GM12878 (cell line): ENCODE results near the gene CCDC181. TPM values are rescaled to one million over a fixed set of nuclear protein-coding genes. Genes with fewer than 3 reads are reported as not detected.

Source experiments
- ATAC-seq: fragments of 200-7000 bp; cut with Tn5 transposase; 3 replicates; pipeline ENCODE4 v1.9.1; 2020; ENCODE audit warnings: mild to moderate bottlenecking, moderate library complexity
- BruUV-seq: library from RNA; stranded (reverse); fragments of 400-500 nt; replicated peaks from 2 replicates; lab custom pipeline; 2021; lab: Mats Ljungman, UMichigan
- CTCF ChIA-PET: fragments of 300-600 bp; sonication (Branson Sonifier 250); formaldehyde crosslinking; extraction: SDS; loops from one replicate; lab custom pipeline; 2021; ENCODE audit warnings: inconsistent platforms; lab: Yijun Ruan, JAX
- POLR2A ChIA-PET: fragments of 350-600 bp; formaldehyde crosslinking; extraction: SDS; loops from one replicate; lab custom pipeline; 2021; ENCODE audit warnings: inconsistent platforms; lab: Charles Lee
- RAD21 ChIA-PET: fragments of 300-600 bp; sonication (Branson Sonifier 250); formaldehyde crosslinking; loops from one replicate; lab custom pipeline; 2023; ENCODE audit warnings: antibody characterized with exemption; ENCODE audit not compliant: unreplicated experiment; lab: Charles Lee
- SMC1A ChIA-PET: fragments of 300-600 bp; sonication (Branson Sonifier 250); formaldehyde crosslinking; loops from one replicate; lab custom pipeline; 2023; ENCODE audit not compliant: unreplicated experiment, uncharacterized antibody; lab: Charles Lee
- DNase-seq: peaks from one replicate; pipeline ENCODE4 v3.0.0-alpha.2; 2011; ENCODE audit warnings: low read depth, low spot score
- FAIRE-seq: peaks from 3 replicates; lab custom pipeline; 2011; peaks lifted over from hg19 to GRCh38; lab: Jason Lieb, UNC
- H2AFZ ChIP-seq: 2 replicates; pipeline ENCODE4 v1.6.0; 2011; ENCODE audit warnings: low read depth, low read length, control low read depth; ENCODE audit not compliant: control insufficient read depth
- H3K27ac ChIP-seq: 2 replicates; pipeline ENCODE4 v1.5.1; 2011; ENCODE audit warnings: control low read depth; ENCODE audit not compliant: control insufficient read depth, insufficient read depth
- H3K27me3 ChIP-seq, 2 experiments: replicated peaks in 1 of 2; 2 replicates each; pipeline versions ENCODE4 v1.6.0 to v1.6.1; 2011; ENCODE audit warnings: low read length in 1 of 2; ENCODE audit not compliant: control insufficient read depth in 2 of 2, insufficient read depth in 2 of 2
- H3K36me3 ChIP-seq, 2 experiments: 2 replicates each; pipeline ENCODE4 v1.5.1; 2011; ENCODE audit warnings: low read length in 1 of 2; ENCODE audit not compliant: control insufficient read depth in 2 of 2, insufficient read depth in 2 of 2
- H3K4me1 ChIP-seq: 2 replicates; pipeline ENCODE4 v1.6.1; 2011; ENCODE audit warnings: mild to moderate bottlenecking, low read length, moderate library complexity, mixed read lengths; ENCODE audit not compliant: control insufficient read depth, insufficient read depth
- H3K4me2 ChIP-seq: 2 replicates; pipeline ENCODE4 v1.6.0; 2011; ENCODE audit warnings: control low read depth; ENCODE audit not compliant: control insufficient read depth, insufficient read depth
- H3K4me3 ChIP-seq: fragments of 200-600 bp; sonication (generic); 2 replicates; pipeline ENCODE4 v1.5.1; 2016
- H3K79me2 ChIP-seq: 2 replicates; pipeline ENCODE4 v1.6.0; 2011; ENCODE audit warnings: low read length; ENCODE audit not compliant: control insufficient read depth, insufficient read depth
- H3K9ac ChIP-seq: 2 replicates; pipeline ENCODE4 v1.8.0; 2011; ENCODE audit warnings: low read length, control low read depth, mixed read lengths; ENCODE audit not compliant: control insufficient read depth, insufficient read depth
- H3K9me3 ChIP-seq: replicated peaks from 3 replicates; pipeline ENCODE4 v1.5.1; 2011; ENCODE audit warnings: mild to moderate bottlenecking, low read length; ENCODE audit not compliant: control insufficient read depth, insufficient read depth
- H4K20me1 ChIP-seq: 2 replicates; pipeline ENCODE4 v1.6.0; 2011; ENCODE audit not compliant: control insufficient read depth, insufficient read depth
- BMI1 ChIP-seq: fragments of 450-650 bp; IDR thresholded peaks from 2 replicates; pipeline ENCODE4 v1.6.1; 2016; ENCODE audit warnings: mild to moderate bottlenecking, moderate library complexity, borderline replicate concordance
- CBX3 ChIP-seq: fragments of 200-600 bp; sonication (generic); IDR thresholded peaks from 2 replicates; pipeline ENCODE4 v1.6.1; 2016; ENCODE audit warnings: low read depth, borderline replicate concordance
- CHD2 ChIP-seq: IDR thresholded peaks from 2 replicates; pipeline ENCODE4 v1.6.1; 2011; ENCODE audit warnings: low read depth, low read length, improper control_type of control experiment, borderline replicate concordance
- EP300 ChIP-seq, 2 experiments: fragments of 150-350 bp in 1 of 2; IDR thresholded peaks; 2 replicates each; pipeline ENCODE4 v1.6.1; 2011 to 2012; ENCODE audit warnings: low read depth in 2 of 2, low read length in 2 of 2, borderline replicate concordance in 1 of 2, improper control_type of control experiment in 1 of 2, inconsistent platforms in 1 of 2; ENCODE audit not compliant: control insufficient read depth in 1 of 2
- FOS ChIP-seq: IDR thresholded peaks from 3 replicates; pipeline ENCODE4 v1.6.1; 2011; ENCODE audit warnings: borderline replicate concordance; ENCODE audit not compliant: insufficient read length; ENCODE audit errors: extremely low read depth
- POLR2AphosphoS2 ChIP-seq: IDR thresholded peaks from 2 replicates; pipeline ENCODE4 v1.6.1; 2011; ENCODE audit warnings: low read depth, mild to moderate bottlenecking, low read length, improper control_type of control experiment, moderate library complexity
- RELA ChIP-seq: fragments of 450-650 bp; IDR thresholded peaks from 2 replicates; pipeline ENCODE4 v1.8.0; 2014; ENCODE audit warnings: borderline replicate concordance; ENCODE audit not compliant: partially characterized antibody
- SUPT20H ChIP-seq: IDR thresholded peaks from 2 replicates; pipeline ENCODE4 v1.6.1; 2011; ENCODE audit warnings: low read depth, mild to moderate bottlenecking, low read length, moderate library complexity, borderline replicate concordance; ENCODE audit not compliant: control insufficient read depth
- WGBS: methylation state at CpG from one replicate; pipeline ENCODE4 v1.1.6; 2016; ENCODE audit warnings: low lambda C conversion rate; ENCODE audit not compliant: insufficient replicate concordance, insufficient coverage; ENCODE audit errors: missing lambda C conversion rate; 5-methylcytosine and 5-hydroxymethylcytosine counted together
- in situ Hi-C: fragments of 300-500 bp; cut with MboI; formaldehyde crosslinking; loops from 9 replicates; pipeline ENCODE4 v1.14.3; 2018; ENCODE audit warnings: mixed read lengths
- intact Hi-C: fragments of 100-400 bp; cut with micrococcal nuclease; formaldehyde crosslinking; loops from one replicate; pipeline ENCODE4 v1.14.2; 2022; ENCODE audit not compliant: unreplicated experiment
- polyA plus RNA-seq, 11 experiments: library from polyadenylated mRNA; depleted of rRNA in 4 of 11; unstranded in 6 of 11; stranded (reverse) in 5 of 11; fragments of >200 nt; fragmentation: Nextera tagmentation in 4 of 11; fragmentation: Illumina TruSeq in 1 of 11; extraction: Ambion mirVana in 4 of 11; extraction: Trizol in 1 of 11; gene quantifications; 1 replicate in 1 of 11; 2 replicates in 10 of 11; pipeline versions ENCODE4 v1.2.1 to v1.2.3, GENCODE V29; 2011 to 2016; ENCODE audit warnings: inconsistent platforms in 2 of 11, missing spikeins in 2 of 11, low read depth in 1 of 11
- total RNA-seq, 4 experiments: library from RNA; depleted of rRNA in 3 of 4; stranded (reverse); fragments of >200 nt in 3 of 4; fragmentation: Illumina TruSeq in 1 of 4; extraction: Trizol in 1 of 4; gene quantifications; 2 replicates each; pipeline versions ENCODE4 v1.2.1 to v1.2.3, GENCODE V29; 2013 to 2021
- TF ChIP-seq, protein P1 (sequence below): IDR thresholded peaks from 2 replicates; pipeline ENCODE4 v1.6.1; 2012; ENCODE audit warnings: mild to moderate bottlenecking, low read depth, low read length

CCDC181 gene
- total and polyA plus RNA-seq, 10 of the 15 experiments (the other 5 are each of a cell fraction or from before 2014, with no cell fraction given): not detected

DNA sequence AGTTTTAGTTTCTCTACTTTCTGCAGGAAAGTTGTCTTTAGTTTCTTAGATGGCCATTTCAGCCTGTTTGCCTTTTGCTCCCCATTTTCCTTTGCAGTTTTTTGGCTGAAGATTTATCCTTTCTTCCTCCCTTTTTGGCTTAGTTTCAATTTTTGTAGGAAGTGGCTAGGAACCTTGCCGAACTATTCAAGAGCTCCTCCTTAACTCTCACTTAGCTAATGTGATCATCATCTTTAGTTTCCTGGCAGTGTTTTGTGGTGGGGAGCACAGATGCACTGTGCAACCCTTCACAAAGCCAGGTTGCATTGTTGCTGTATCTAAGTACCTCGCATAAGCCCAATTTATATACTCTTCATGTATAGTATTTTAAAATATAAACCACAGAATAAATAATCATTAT, 28.8 kb upstream of the CCDC181 start (continued):
- TF ChIP-seq, protein P1, sequence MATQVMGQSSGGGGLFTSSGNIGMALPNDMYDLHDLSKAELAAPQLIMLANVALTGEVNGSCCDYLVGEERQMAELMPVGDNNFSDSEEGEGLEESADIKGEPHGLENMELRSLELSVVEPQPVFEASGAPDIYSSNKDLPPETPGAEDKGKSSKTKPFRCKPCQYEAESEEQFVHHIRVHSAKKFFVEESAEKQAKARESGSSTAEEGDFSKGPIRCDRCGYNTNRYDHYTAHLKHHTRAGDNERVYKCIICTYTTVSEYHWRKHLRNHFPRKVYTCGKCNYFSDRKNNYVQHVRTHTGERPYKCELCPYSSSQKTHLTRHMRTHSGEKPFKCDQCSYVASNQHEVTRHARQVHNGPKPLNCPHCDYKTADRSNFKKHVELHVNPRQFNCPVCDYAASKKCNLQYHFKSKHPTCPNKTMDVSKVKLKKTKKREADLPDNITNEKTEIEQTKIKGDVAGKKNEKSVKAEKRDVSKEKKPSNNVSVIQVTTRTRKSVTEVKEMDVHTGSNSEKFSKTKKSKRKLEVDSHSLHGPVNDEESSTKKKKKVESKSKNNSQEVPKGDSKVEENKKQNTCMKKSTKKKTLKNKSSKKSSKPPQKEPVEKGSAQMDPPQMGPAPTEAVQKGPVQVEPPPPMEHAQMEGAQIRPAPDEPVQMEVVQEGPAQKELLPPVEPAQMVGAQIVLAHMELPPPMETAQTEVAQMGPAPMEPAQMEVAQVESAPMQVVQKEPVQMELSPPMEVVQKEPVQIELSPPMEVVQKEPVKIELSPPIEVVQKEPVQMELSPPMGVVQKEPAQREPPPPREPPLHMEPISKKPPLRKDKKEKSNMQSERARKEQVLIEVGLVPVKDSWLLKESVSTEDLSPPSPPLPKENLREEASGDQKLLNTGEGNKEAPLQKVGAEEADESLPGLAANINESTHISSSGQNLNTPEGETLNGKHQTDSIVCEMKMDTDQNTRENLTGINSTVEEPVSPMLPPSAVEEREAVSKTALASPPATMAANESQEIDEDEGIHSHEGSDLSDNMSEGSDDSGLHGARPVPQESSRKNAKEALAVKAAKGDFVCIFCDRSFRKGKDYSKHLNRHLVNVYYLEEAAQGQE: no peak
- no peak for TF ChIP-seq FOS
- no peak for TF ChIP-seq EP300 (IDR thresholded peaks at IDR 0.05; ENCODE audit: borderline replicate concordance in 1 of 2, control insufficient read depth in 1 of 2, low read depth in 2 of 2, low read length in 2 of 2)
- no peak for TF ChIP-seq CHD2
- TF ChIP-seq BMI1: no peak
- TF ChIP-seq POLR2AphosphoS2: no peak

DNA sequence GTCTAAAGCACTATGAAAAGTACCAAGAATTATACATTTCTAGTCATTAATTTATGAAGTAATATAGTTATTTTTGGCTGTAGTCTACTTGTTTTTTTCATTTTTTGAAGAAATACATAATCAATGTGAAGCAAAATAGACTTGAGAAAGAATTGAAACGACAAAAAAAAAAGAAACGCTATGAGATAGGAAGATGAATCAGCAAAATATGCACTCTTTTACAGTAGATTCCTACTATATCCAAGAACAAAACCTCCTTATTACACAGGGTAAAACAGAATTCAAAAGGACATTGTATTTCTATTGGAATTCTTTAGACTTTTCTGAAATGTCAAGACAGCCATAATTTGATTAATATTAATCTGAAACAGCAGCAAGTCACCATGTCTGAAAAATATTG, 25.6 kb upstream of the CCDC181 start:
- ChIA-PET RAD21 (no interaction called here), SMC1A (no interaction called here)
- no peak for ATAC-seq

More for the DNA sequence above, 25.6 kb upstream of the CCDC181 start:
- Histone ChIP-seq H3K9ac (no peak overlapping the region), H4K20me1 (no peaks in the 10 kb centered on the region), H3K4me3 (no peak overlapping the region), H2AFZ (no peak overlapping the region), H3K36me3 (no peaks in the 10 kb centered on the region), H3K9me3 (peaks cover 2% of the 10 kb centered on the region; the same call in 2 of the 3 replicates), H3K79me2 (no peaks in the 10 kb centered on the region), H3K27me3 (no peaks in the 10 kb centered on the region), H3K4me1 (no peaks in the 10 kb centered on the region)
- FAIRE-seq (no peak), DNase-seq (no peak)
- 80% methylated on average over 2 of the region's 2 CpGs for WGBS
- in situ Hi-C loops: no loop called here
- ChIA-PET CTCF (no interaction called here), POLR2A (no interaction called here)
- intact Hi-C loops: no loop called here
- no TSS peak for BruUV-seq
- no peak for TF ChIP-seq BMI1
- TF ChIP-seq CBX3: no peak
- no peak for TF ChIP-seq RELA
- TF ChIP-seq SUPT20H: no peak
- TF ChIP-seq, all 136 proteins: peak for 0
- Histone ChIP-seq H3K4me2 (no peak overlapping the region), H3K27ac (no peak overlapping the region)
